T47D (cell line): ENCODE results near the gene ARHGAP8.

Experiments used
- DNase-seq, 2 experiments: peaks; one replicate each; pipeline versions ENCODE4 v3.0.0 to v3.0.0-alpha.2; 2011 to 2012; ENCODE audit warnings: low read depth in 1 of 2, low spot score in 1 of 2
- JUND ChIP-seq: IDR thresholded peaks from 2 replicates; pipeline ENCODE4 v1.6.1; 2012; ENCODE audit warnings: low read depth
- in situ Hi-C: cut with HindIII; loops from 2 replicates; pipeline ENCODE4 v1.10.0; 2016; ENCODE audit warnings: low sequenced_read_pairs, low pct_unique_long_range_greater_than_20kb

ARHGAP8 gene

GRCh38 chr22:44825310-44826150 is 73.2 kb downstream of the ARHGAP8 start:
- in situ Hi-C loops = no loop called here
- no peak for TF ChIP-seq JUND
- no peak for DNase-seq

- in situ Hi-C loops = no loop called here
- no peak for DNase-seq
- TF ChIP-seq JUND = no peak
Measured at GRCh38 chr22:44827666-44828190, 75.4 kb downstream of the ARHGAP8 start.

GRCh38 chr22:44828193-44828592 is 75.8 kb downstream of the ARHGAP8 start:
- no peak for DNase-seq
- in situ Hi-C loops = no loop called here
- no peak for TF ChIP-seq JUND

- in situ Hi-C loops = no loop called here
- DNase-seq = no peak
- TF ChIP-seq JUND = no peak
Measured at GRCh38 chr22:44831885-44832284, 79.5 kb downstream of the ARHGAP8 start.

- no peak for TF ChIP-seq JUND
- in situ Hi-C loops = no loop called here
- no peak for DNase-seq
Measured at GRCh38 chr22:44834065-44834464, 81.7 kb downstream of the ARHGAP8 start.

GRCh38 chr22:44837481-44837880 is 85.1 kb downstream of the ARHGAP8 start:
- no peak for TF ChIP-seq JUND
- in situ Hi-C loops = no loop called here
- DNase-seq = no peak

- in situ Hi-C loops = no loop called here
Measured at GRCh38 chr22:44838316-44839016, 86.1 kb downstream of the ARHGAP8 start.

GRCh38 chr22:44839061-44839460 is 86.7 kb downstream of the ARHGAP8 start:
- no peak for TF ChIP-seq JUND
- in situ Hi-C loops = no loop called here
- DNase-seq = no peak

More at GRCh38 chr22:44838316-44839016, 86.1 kb downstream of the ARHGAP8 start:
- no peak for DNase-seq
- no peak for TF ChIP-seq JUND

- TF ChIP-seq JUND = no peak
- no peak for DNase-seq
- in situ Hi-C loops = no loop called here
Measured at GRCh38 chr22:44839721-44840120, 87.3 kb downstream of the ARHGAP8 start.

- TF ChIP-seq JUND = no peak
- in situ Hi-C loops = no loop called here
- no peak for DNase-seq
Measured at GRCh38 chr22:44840611-44841322, 88.4 kb downstream of the ARHGAP8 start.

- no peak for TF ChIP-seq JUND
- DNase-seq = no peak
- in situ Hi-C loops = no loop called here
Measured at GRCh38 chr22:44842417-44842816, 90.0 kb downstream of the ARHGAP8 start.

- no peak for DNase-seq
- in situ Hi-C loops = no loop called here
- no peak for TF ChIP-seq JUND
Measured at GRCh38 chr22:44845191-44845590, 92.8 kb downstream of the ARHGAP8 start.
